GM12878 (cell line): ENCODE results near the gene PSMB3. TPM values are rescaled to one million over a fixed set of nuclear protein-coding genes. Genes with fewer than 3 reads are reported as not detected.

ENCODE experiments used
- ATAC-seq: fragments of 200-7000 bp; cut with Tn5 transposase; 3 replicates; pipeline ENCODE4 v1.9.1; 2020; ENCODE audit warnings: mild to moderate bottlenecking, moderate library complexity
- BruUV-seq: library from RNA; stranded (reverse); fragments of 400-500 nt; replicated peaks from 2 replicates; lab custom pipeline; 2021; lab: Mats Ljungman, UMichigan
- CTCF ChIA-PET: fragments of 300-600 bp; sonication (Branson Sonifier 250); formaldehyde crosslinking; extraction: SDS; loops from one replicate; lab custom pipeline; 2021; ENCODE audit warnings: inconsistent platforms; lab: Yijun Ruan, JAX
- POLR2A ChIA-PET: fragments of 350-600 bp; formaldehyde crosslinking; extraction: SDS; loops from one replicate; lab custom pipeline; 2021; ENCODE audit warnings: inconsistent platforms; lab: Charles Lee
- RAD21 ChIA-PET: fragments of 300-600 bp; sonication (Branson Sonifier 250); formaldehyde crosslinking; loops from one replicate; lab custom pipeline; 2023; ENCODE audit warnings: antibody characterized with exemption; ENCODE audit not compliant: unreplicated experiment; lab: Charles Lee
- SMC1A ChIA-PET: fragments of 300-600 bp; sonication (Branson Sonifier 250); formaldehyde crosslinking; loops from one replicate; lab custom pipeline; 2023; ENCODE audit not compliant: unreplicated experiment, uncharacterized antibody; lab: Charles Lee
- DNase-seq: peaks from one replicate; pipeline ENCODE4 v3.0.0-alpha.2; 2011; ENCODE audit warnings: low read depth, low spot score
- FAIRE-seq: peaks from 3 replicates; lab custom pipeline; 2011; peaks lifted over from hg19 to GRCh38; lab: Jason Lieb, UNC
- H2AFZ ChIP-seq: 2 replicates; pipeline ENCODE4 v1.6.0; 2011; ENCODE audit warnings: low read depth, low read length, control low read depth; ENCODE audit not compliant: control insufficient read depth
- H3K27ac ChIP-seq: 2 replicates; pipeline ENCODE4 v1.5.1; 2011; ENCODE audit warnings: control low read depth; ENCODE audit not compliant: control insufficient read depth, insufficient read depth
- H3K27me3 ChIP-seq, 2 experiments: replicated peaks in 1 of 2; 2 replicates each; pipeline versions ENCODE4 v1.6.0 to v1.6.1; 2011; ENCODE audit warnings: low read length in 1 of 2; ENCODE audit not compliant: control insufficient read depth in 2 of 2, insufficient read depth in 2 of 2
- H3K36me3 ChIP-seq, 2 experiments: 2 replicates each; pipeline ENCODE4 v1.5.1; 2011; ENCODE audit warnings: low read length in 1 of 2; ENCODE audit not compliant: control insufficient read depth in 2 of 2, insufficient read depth in 2 of 2
- H3K4me1 ChIP-seq: 2 replicates; pipeline ENCODE4 v1.6.1; 2011; ENCODE audit warnings: mild to moderate bottlenecking, low read length, moderate library complexity, mixed read lengths; ENCODE audit not compliant: control insufficient read depth, insufficient read depth
- H3K4me2 ChIP-seq: 2 replicates; pipeline ENCODE4 v1.6.0; 2011; ENCODE audit warnings: control low read depth; ENCODE audit not compliant: control insufficient read depth, insufficient read depth
- H3K4me3 ChIP-seq: fragments of 200-600 bp; sonication (generic); 2 replicates; pipeline ENCODE4 v1.5.1; 2016
- H3K79me2 ChIP-seq: 2 replicates; pipeline ENCODE4 v1.6.0; 2011; ENCODE audit warnings: low read length; ENCODE audit not compliant: control insufficient read depth, insufficient read depth
- H3K9ac ChIP-seq: 2 replicates; pipeline ENCODE4 v1.8.0; 2011; ENCODE audit warnings: low read length, control low read depth, mixed read lengths; ENCODE audit not compliant: control insufficient read depth, insufficient read depth
- H3K9me3 ChIP-seq: replicated peaks from 3 replicates; pipeline ENCODE4 v1.5.1; 2011; ENCODE audit warnings: mild to moderate bottlenecking, low read length; ENCODE audit not compliant: control insufficient read depth, insufficient read depth
- H4K20me1 ChIP-seq: 2 replicates; pipeline ENCODE4 v1.6.0; 2011; ENCODE audit not compliant: control insufficient read depth, insufficient read depth
- ATF7 ChIP-seq: fragments of 450-650 bp; IDR thresholded peaks from 2 replicates; pipeline ENCODE4 v1.6.1; 2016; ENCODE audit warnings: low read depth, mild to moderate bottlenecking
- BHLHE40 ChIP-seq, 2 experiments: fragments of 450-650 bp in 1 of 2; IDR thresholded peaks; 2 replicates each; pipeline ENCODE4 v1.6.1; 2011 to 2017; ENCODE audit warnings: low read depth in 2 of 2, borderline replicate concordance in 1 of 2, improper control_type of control experiment in 1 of 2, low read length in 1 of 2, mild to moderate bottlenecking in 1 of 2
- CHD4 ChIP-seq: fragments of 200-600 bp; sonication (generic); IDR thresholded peaks from 2 replicates; pipeline ENCODE4 v1.6.1; 2016; ENCODE audit warnings: mild to moderate bottlenecking
- E2F8 ChIP-seq: fragments of 450-650 bp; IDR thresholded peaks from 2 replicates; pipeline ENCODE4 v1.6.1; 2018; ENCODE audit warnings: mild to moderate bottlenecking, low read depth, moderate library complexity; ENCODE audit not compliant: partially characterized antibody
- HSF1 ChIP-seq: fragments of 150-350 bp; IDR thresholded peaks from 2 replicates; pipeline ENCODE4 v1.6.1; 2014; ENCODE audit warnings: mild to moderate bottlenecking, low read depth, low read length
- NR2C2 ChIP-seq: IDR thresholded peaks from 2 replicates; pipeline ENCODE4 v1.6.1; 2011; ENCODE audit warnings: borderline replicate concordance, low read depth; ENCODE audit not compliant: control insufficient read depth, insufficient read length
- PAX5 ChIP-seq: IDR thresholded peaks from 2 replicates; pipeline ENCODE4 v1.6.1; 2011; ENCODE audit warnings: low read depth, low read length, borderline replicate concordance
- SREBF2 ChIP-seq: IDR thresholded peaks from 2 replicates; pipeline ENCODE4 v1.6.1; 2012; ENCODE audit warnings: mild to moderate bottlenecking, low read length
- ZBTB33 ChIP-seq: fragments of 450-650 bp; IDR thresholded peaks from 2 replicates; pipeline ENCODE4 v1.6.1; 2017; ENCODE audit warnings: mild to moderate bottlenecking
- WGBS: methylation state at CpG from one replicate; pipeline ENCODE4 v1.1.6; 2016; ENCODE audit warnings: low lambda C conversion rate; ENCODE audit not compliant: insufficient replicate concordance, insufficient coverage; ENCODE audit errors: missing lambda C conversion rate; 5-methylcytosine and 5-hydroxymethylcytosine counted together
- in situ Hi-C: fragments of 300-500 bp; cut with MboI; formaldehyde crosslinking; loops from 9 replicates; pipeline ENCODE4 v1.14.3; 2018; ENCODE audit warnings: mixed read lengths
- intact Hi-C: fragments of 100-400 bp; cut with micrococcal nuclease; formaldehyde crosslinking; loops from one replicate; pipeline ENCODE4 v1.14.2; 2022; ENCODE audit not compliant: unreplicated experiment
- polyA plus RNA-seq, 11 experiments: library from polyadenylated mRNA; depleted of rRNA in 4 of 11; unstranded in 6 of 11; stranded (reverse) in 5 of 11; fragments of >200 nt; fragmentation: Nextera tagmentation in 4 of 11; fragmentation: Illumina TruSeq in 1 of 11; extraction: Ambion mirVana in 4 of 11; extraction: Trizol in 1 of 11; gene quantifications; 1 replicate in 1 of 11; 2 replicates in 10 of 11; pipeline versions ENCODE4 v1.2.1 to v1.2.3, GENCODE V29; 2011 to 2016; ENCODE audit warnings: inconsistent platforms in 2 of 11, missing spikeins in 2 of 11, low read depth in 1 of 11
- total RNA-seq, 4 experiments: library from RNA; depleted of rRNA in 3 of 4; stranded (reverse); fragments of >200 nt in 3 of 4; fragmentation: Illumina TruSeq in 1 of 4; extraction: Trizol in 1 of 4; gene quantifications; 2 replicates each; pipeline versions ENCODE4 v1.2.1 to v1.2.3, GENCODE V29; 2013 to 2021

Gene PSMB3
- total and polyA plus RNA-seq, 10 of the 15 experiments (the other 5 are each of a cell fraction or from before 2014, with no cell fraction given) = 300 to 2,130 (median 490) TPM

GRCh38 chr17:38740044-38740443 lies 12.5 kb upstream of the PSMB3 start:
- Histone ChIP-seq H3K27ac (no peak overlapping the region), H3K4me3 (no peak overlapping the region), H3K4me1 (peaks cover 19% of the 10 kb centered on the region), H3K79me2 (peaks cover 18% of the 10 kb centered on the region), H2AFZ (no peak overlapping the region), H3K9ac (no peak overlapping the region)
- ATAC-seq (no peak), DNase-seq (no peak)
- ChIA-PET SMC1A (no interaction called here), CTCF (no interaction called here), RAD21 (no interaction called here)
- in situ Hi-C loops = no loop called here
- intact Hi-C loops = no loop called here
- TF ChIP-seq ZBTB33 (no peak), CHD4 (no peak), PAX5 (no peak)
- TF ChIP-seq, all 136 proteins: peak for 0
- Histone ChIP-seq H3K36me3 (peaks cover 4 to 19% of the 10 kb centered on the region in 2 experiments; a peak in 3 of 4 replicates), H3K4me2 (no peak overlapping the region), H3K9me3 (no peaks in the 10 kb centered on the region), H4K20me1 (no peaks in the 10 kb centered on the region), H3K27me3 (no peaks in the 10 kb centered on the region)
- BruUV-seq = no TSS peak
- no peak for FAIRE-seq
- 90% methylated on average over 14 of the region's 19 CpGs for WGBS
- POLR2A ChIA-PET = interaction anchor here (0.6 kb wide), 1 partner anchor 13 kb away, joined by 3 read pairs; no protein-coding TSS in a partner anchor

- no peak overlapping the region for H3K4me3 ChIP-seq
- H3K27ac ChIP-seq = no peak overlapping the region
- H3K4me2 ChIP-seq = 0 out of 2 replicates have a peak overlapping the region, but pooled peaks have one; percentile 31
- no peaks in the 10 kb centered on the region for H3K9me3 ChIP-seq
- no peaks in the 10 kb centered on the region for H4K20me1 ChIP-seq
- in situ Hi-C loops (no loop called here), intact Hi-C loops (no loop called here)
- peaks cover 23% of the 10 kb centered on the region for H3K79me2 ChIP-seq
- FAIRE-seq = no peak
- H3K4me1 ChIP-seq = peaks cover 24% of the 10 kb centered on the region
- BruUV-seq = no TSS peak
- POLR2A ChIA-PET = no interaction called here
- no peak for DNase-seq
- TF ChIP-seq HSF1 (no peak), NR2C2 (no peak), BHLHE40 (IDR thresholded peaks at IDR 0.05; ENCODE audit: borderline replicate concordance in 1 of 2, low read depth in 2 of 2, low read length in 1 of 2) (peak in 1 of 2 experiments; percentile 14; a peak in 1 of 4 replicates), E2F8 (no peak), ATF7 (no peak), SREBF2 (no peak)
- no peak overlapping the region for H3K9ac ChIP-seq
- SMC1A ChIA-PET = no interaction called here
- no peaks in the 10 kb centered on the region for H3K27me3 ChIP-seq
- peaks cover 4 to 12% of the 10 kb centered on the region in 2 experiments; a peak in 3 of 4 replicates for H3K36me3 ChIP-seq
- no peak for ATAC-seq
- RAD21 ChIA-PET = no interaction called here
- CTCF ChIA-PET = no interaction called here
- no peak overlapping the region for H2AFZ ChIP-seq
- 17% methylated on average over 4 of the region's 4 CpGs for WGBS
Observed at GRCh38 chr17:38740806-38741205, 11.7 kb upstream of the PSMB3 start.
